ENCODE data around the gene IL4R. TPM values are rescaled to one million over a fixed set of nuclear protein-coding genes. Genes with fewer than 3 reads are reported as not detected.

The IL4R gene
- total and polyA plus RNA-seq, 2 donors (not counting 1 experiment from before 2014, with no cell fraction given) = 17.1 to 23.6 TPM

- TF ChIP-seq EZH2 (IDR thresholded peaks at IDR 0.05; ENCODE audit: low read length, missing control alignments) = no peak
- TF ChIP-seq, protein P1, sequence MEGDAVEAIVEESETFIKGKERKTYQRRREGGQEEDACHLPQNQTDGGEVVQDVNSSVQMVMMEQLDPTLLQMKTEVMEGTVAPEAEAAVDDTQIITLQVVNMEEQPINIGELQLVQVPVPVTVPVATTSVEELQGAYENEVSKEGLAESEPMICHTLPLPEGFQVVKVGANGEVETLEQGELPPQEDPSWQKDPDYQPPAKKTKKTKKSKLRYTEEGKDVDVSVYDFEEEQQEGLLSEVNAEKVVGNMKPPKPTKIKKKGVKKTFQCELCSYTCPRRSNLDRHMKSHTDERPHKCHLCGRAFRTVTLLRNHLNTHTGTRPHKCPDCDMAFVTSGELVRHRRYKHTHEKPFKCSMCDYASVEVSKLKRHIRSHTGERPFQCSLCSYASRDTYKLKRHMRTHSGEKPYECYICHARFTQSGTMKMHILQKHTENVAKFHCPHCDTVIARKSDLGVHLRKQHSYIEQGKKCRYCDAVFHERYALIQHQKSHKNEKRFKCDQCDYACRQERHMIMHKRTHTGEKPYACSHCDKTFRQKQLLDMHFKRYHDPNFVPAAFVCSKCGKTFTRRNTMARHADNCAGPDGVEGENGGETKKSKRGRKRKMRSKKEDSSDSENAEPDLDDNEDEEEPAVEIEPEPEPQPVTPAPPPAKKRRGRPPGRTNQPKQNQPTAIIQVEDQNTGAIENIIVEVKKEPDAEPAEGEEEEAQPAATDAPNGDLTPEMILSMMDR (conservative IDR thresholded peaks at IDR 0.05 in 1 of 2, IDR thresholded peaks at IDR 0.05 in 1 of 2; ENCODE audit: low read depth in 1 of 2, low read length in 2 of 2) = no peak
- peaks cover 16% of the 10 kb centered on the region for H3K27me3 ChIP-seq (ENCODE audit: control insufficient read depth, insufficient read depth, low read length)
- H3K79me2 ChIP-seq (ENCODE audit: control insufficient read depth, insufficient read depth, low read length) = no peaks in the 10 kb centered on the region
- no peak overlapping the region for H2AFZ ChIP-seq (ENCODE audit: low read length)
- H3K4me2 ChIP-seq (ENCODE audit: extremely low read depth, insufficient read depth, low read length) = no peak overlapping the region
- H3K4me1 ChIP-seq (ENCODE audit: control insufficient read depth, extremely low read depth, insufficient read depth, low read length) = no peaks in the 10 kb centered on the region
- H3K9me3 ChIP-seq (ENCODE audit: control insufficient read depth, insufficient read depth, low read depth, low read length) = no peaks in the 10 kb centered on the region
- no peaks in the 10 kb centered on the region for H3K36me3 ChIP-seq (ENCODE audit: control insufficient read depth, insufficient read depth, low read length)
- no peak overlapping the region for H3K27ac ChIP-seq (ENCODE audit: insufficient read depth, low read length)
- H3K9ac ChIP-seq (ENCODE audit: insufficient read depth, low read length) = no peak overlapping the region
- H4K20me1 ChIP-seq (ENCODE audit: control insufficient read depth, extremely low read depth, insufficient read depth, low read length) = no peaks in the 10 kb centered on the region
- DNase-seq (ENCODE audit: low read depth in 2 of 2) = peak in 1 of 2 donors; percentile 16
- H3K4me3 ChIP-seq (replicated peaks in 1 of 4; ENCODE audit: control extremely low read depth in 1 of 4, insufficient read depth in 1 of 4, low read depth in 3 of 4, low read length in 4 of 4) = no peak overlapping the region
These were observed 75.6 kb downstream of the IL4R start for GRCh38 chr16:27389272-27389961.

GRCh38 chr16:27390151-27390550, 76.4 kb downstream of the IL4R start:
- no peak overlapping the region for H3K4me3 ChIP-seq (replicated peaks in 1 of 4; ENCODE audit: control extremely low read depth in 1 of 4, insufficient read depth in 1 of 4, low read depth in 3 of 4, low read length in 4 of 4)
- no peaks in the 10 kb centered on the region for H3K9me3 ChIP-seq (ENCODE audit: control insufficient read depth, insufficient read depth, low read depth, low read length)
- TF ChIP-seq, protein P1 (conservative IDR thresholded peaks at IDR 0.05 in 1 of 2, IDR thresholded peaks at IDR 0.05 in 1 of 2; ENCODE audit: low read depth in 1 of 2, low read length in 2 of 2) = no peak
- no peak for TF ChIP-seq EZH2 (IDR thresholded peaks at IDR 0.05; ENCODE audit: low read length, missing control alignments)
- H3K36me3 ChIP-seq (ENCODE audit: control insufficient read depth, insufficient read depth, low read length) = no peaks in the 10 kb centered on the region
- peaks cover 16% of the 10 kb centered on the region for H3K27me3 ChIP-seq (ENCODE audit: control insufficient read depth, insufficient read depth, low read length)
- no peaks in the 10 kb centered on the region for H3K79me2 ChIP-seq (ENCODE audit: control insufficient read depth, insufficient read depth, low read length)
- DNase-seq (ENCODE audit: low read depth in 2 of 2) = no peak
- no peak overlapping the region for H2AFZ ChIP-seq (ENCODE audit: low read length)
- no peaks in the 10 kb centered on the region for H4K20me1 ChIP-seq (ENCODE audit: control insufficient read depth, extremely low read depth, insufficient read depth, low read length)
- no peaks in the 10 kb centered on the region for H3K4me1 ChIP-seq (ENCODE audit: control insufficient read depth, extremely low read depth, insufficient read depth, low read length)
- no peak overlapping the region for H3K4me2 ChIP-seq (ENCODE audit: extremely low read depth, insufficient read depth, low read length)
- no peak overlapping the region for H3K9ac ChIP-seq (ENCODE audit: insufficient read depth, low read length)
- no peak overlapping the region for H3K27ac ChIP-seq (ENCODE audit: insufficient read depth, low read length)

GRCh38 chr16:27392671-27393070, 78.9 kb downstream of the IL4R start:
- Histone ChIP-seq H3K36me3 (ENCODE audit: control insufficient read depth, insufficient read depth, low read length) (no peaks in the 10 kb centered on the region), H3K9me3 (ENCODE audit: control insufficient read depth, insufficient read depth, low read depth, low read length) (no peaks in the 10 kb centered on the region), H3K79me2 (ENCODE audit: control insufficient read depth, insufficient read depth, low read length) (no peaks in the 10 kb centered on the region), H2AFZ (ENCODE audit: low read length) (no peak overlapping the region), H3K9ac (ENCODE audit: insufficient read depth, low read length) (no peak overlapping the region), H3K4me1 (ENCODE audit: control insufficient read depth, extremely low read depth, insufficient read depth, low read length) (no peaks in the 10 kb centered on the region), H4K20me1 (ENCODE audit: control insufficient read depth, extremely low read depth, insufficient read depth, low read length) (no peaks in the 10 kb centered on the region), H3K27ac (ENCODE audit: insufficient read depth, low read length) (no peak overlapping the region), H3K27me3 (ENCODE audit: control insufficient read depth, insufficient read depth, low read length) (peaks cover 12% of the 10 kb centered on the region), H3K4me3 (replicated peaks in 1 of 4; ENCODE audit: control extremely low read depth in 1 of 4, insufficient read depth in 1 of 4, low read depth in 3 of 4, low read length in 4 of 4) (no peak overlapping the region), H3K4me2 (ENCODE audit: extremely low read depth, insufficient read depth, low read length) (no peak overlapping the region)
- no peak for TF ChIP-seq EZH2 (IDR thresholded peaks at IDR 0.05; ENCODE audit: low read length, missing control alignments)
- TF ChIP-seq, protein P1 (conservative IDR thresholded peaks at IDR 0.05 in 1 of 2, IDR thresholded peaks at IDR 0.05 in 1 of 2; ENCODE audit: low read depth in 1 of 2, low read length in 2 of 2) = no peak
- DNase-seq (ENCODE audit: low read depth in 2 of 2) = no peak

Measured in fibroblast of lung (primary cell).